GM19455 (cell line): ENCODE measurements around the gene ZNF365.
"Not testable (repeated sequence)": the region's sequence is repeated elsewhere in the genome, so short reads cannot be mapped to it uniquely, and the experiment has no call there.

Experiments used
- ATAC-seq: cut with Tn5 transposase; IDR thresholded peaks from one replicate; pipeline ENCODE4 v1.9.1; 2021; ENCODE audit not compliant: unreplicated experiment

The ZNF365 gene

DNA sequence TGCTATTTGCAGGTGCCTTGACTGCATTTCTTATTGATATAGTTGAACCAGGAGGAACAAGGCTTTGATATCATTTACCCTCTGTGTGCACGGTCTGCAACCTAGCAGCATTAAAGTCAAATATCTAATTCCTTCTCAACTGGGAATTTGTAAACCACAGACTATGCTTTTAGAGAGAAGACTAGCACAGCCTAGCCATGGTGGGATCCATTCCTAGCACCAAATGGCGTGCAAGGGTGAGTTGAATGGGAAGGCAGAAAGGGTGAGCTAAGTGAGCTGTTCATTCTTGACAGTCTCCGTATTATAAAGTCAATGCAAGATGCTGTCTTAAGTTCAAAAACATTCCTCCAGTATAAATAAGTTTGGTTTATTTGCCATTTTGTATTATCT, 2.9 kb downstream of the ZNF365 start:
- ATAC-seq, result no peak

GRCh38 chr10:62377966-62378365, 3.8 kb downstream of the ZNF365 start:
- no peak for ATAC-seq

DNA sequence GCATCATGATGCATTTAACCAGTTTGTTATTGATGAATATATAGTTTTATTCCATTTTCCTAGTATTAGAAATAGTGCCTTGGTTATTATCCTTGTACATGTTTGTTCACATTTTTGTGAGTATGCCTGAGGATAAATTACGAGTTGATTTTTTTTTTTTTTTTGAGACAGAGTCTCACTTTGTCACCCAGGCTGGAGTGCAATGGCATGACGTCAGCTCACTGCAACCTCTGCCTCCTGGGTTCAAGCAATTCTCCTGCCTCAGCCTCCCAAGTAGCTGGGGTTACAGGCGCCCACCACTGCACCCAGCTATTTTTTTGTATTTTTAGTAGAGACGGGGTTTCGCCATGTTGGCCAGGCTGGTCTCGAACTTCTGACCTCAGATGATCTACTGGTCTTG, 4.7 kb downstream of the ZNF365 start:
- not testable (repeated sequence) for ATAC-seq

DNA sequence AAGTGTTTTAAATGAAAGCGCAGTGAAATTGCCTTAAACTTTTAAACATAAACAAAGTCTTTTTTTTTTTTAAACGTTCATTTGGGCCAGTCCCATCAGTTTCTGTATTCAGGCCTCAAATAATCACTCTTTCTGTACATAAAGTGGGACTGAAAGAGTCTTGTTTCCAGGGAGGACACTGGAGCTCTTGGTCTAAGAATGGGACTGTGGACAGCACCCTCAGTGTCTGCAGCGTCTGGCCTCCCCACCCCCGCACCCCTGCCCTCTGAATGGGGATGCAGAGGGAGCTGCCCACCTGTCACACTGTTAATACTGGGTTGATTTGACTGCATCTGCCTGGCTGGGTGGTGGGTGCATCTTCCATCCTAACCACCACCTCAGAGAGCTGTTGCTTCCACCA, 5.2 kb downstream of the ZNF365 start:
- no peak for ATAC-seq

DNA sequence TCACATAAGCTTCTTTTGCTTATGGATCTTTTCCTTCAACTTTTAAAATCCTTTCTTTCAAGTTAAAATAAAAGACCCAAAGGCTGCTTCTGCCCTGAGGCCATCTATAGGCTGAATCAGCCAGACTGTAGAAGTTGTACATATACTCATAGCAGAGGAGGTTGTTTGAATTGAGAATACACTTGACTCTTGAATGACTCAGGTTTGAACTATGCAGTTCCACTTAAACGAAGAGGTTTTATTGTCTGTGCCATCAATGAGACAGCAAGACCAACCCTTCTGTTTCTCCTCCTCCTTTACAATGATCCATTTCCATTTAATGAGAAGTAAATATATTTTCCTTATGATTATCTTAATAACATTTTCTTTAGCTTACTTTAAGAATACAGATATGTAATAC, 5.8 kb downstream of the ZNF365 start:
- ATAC-seq, result no peak

DNA sequence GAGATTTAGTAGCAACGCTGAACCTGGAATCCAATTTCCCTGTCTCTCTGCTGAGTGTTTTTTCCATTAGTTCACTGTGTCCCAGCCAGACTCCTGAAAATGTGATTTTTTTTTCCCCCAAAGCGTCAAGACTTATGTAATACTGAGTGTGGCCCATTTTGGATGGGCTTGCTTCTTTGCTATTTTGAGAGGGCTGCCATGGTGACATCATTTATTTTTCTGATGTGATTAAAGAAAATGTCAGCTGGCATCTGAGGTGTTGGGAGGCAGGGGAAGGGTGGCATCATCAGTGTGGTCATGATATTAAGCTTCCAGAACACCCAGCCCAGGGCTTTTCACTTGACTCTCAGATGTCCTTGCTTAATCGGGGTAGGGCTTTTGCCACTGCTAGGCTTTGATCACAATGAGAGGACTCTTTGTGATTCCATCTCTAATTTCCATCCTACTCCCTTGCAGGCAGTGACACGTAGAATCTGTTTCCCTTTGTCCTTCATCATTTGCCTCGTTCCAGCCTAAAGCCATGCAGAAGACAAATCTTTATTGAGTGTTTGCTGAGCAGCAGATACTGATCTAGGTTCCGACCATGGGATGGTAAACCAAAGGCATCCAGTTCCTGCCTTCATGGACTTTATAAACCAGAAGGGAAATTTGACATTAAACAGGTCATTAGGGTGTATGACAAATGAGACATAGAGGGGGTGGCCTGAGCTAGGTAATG, 7.4 kb downstream of the ZNF365 start:
- no peak for ATAC-seq

GRCh38 chr10:62382831-62383230, 8.7 kb downstream of the ZNF365 start:
- no peak for ATAC-seq

DNA sequence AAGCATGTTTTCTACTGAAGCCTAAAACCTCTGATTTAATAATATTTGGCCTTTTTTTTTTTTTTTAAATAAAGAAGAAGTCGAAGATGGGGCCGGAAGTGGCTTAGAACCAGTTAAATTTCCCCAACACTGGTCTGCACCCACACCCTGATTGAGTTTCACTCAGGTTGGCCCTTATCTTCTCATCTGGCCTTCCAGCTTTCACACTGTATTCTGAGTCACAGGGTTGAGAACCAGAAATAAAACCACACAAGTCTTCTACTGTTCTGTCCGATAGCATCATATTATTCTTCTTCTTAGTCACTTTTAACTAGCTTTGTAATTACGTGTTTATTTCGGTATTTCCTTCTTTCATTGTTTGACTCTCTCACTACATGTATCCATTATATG, 9.9 kb downstream of the ZNF365 start:
- ATAC-seq, result no peak

- no peak for ATAC-seq
These were observed 10.4 kb downstream of the ZNF365 start for GRCh38 chr10:62384447-62385081.

- ATAC-seq, result no peak
These were observed 12.5 kb downstream of the ZNF365 start for GRCh38 chr10:62386356-62387320.

- no peak for ATAC-seq
These were observed 14.2 kb downstream of the ZNF365 start for GRCh38 chr10:62388328-62388727.

- no peak for ATAC-seq
These were observed 16.5 kb downstream of the ZNF365 start for GRCh38 chr10:62390497-62391176.

DNA sequence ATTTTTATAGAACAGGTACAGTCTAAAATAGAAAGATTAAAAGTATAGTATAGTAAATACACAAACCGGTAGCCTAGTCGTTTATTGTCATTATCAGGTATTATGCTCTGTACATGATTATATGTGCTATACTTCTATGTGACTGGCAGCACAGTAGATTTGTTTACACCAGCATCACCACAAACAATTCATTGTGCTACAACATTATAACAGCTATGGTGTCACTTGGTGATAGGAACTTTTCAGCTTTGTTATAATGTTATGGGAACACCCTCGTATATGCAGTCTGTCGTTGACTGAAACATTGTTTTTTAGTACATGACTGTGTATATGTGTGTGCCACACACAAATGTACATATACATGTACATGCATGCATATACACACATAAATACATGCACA, 19.1 kb downstream of the ZNF365 start:
- ATAC-seq, result no peak

GRCh38 chr10:62394556-62395018, 20.4 kb downstream of the ZNF365 start:
- no peak for ATAC-seq

GRCh38 chr10:62395892-62396291, 21.7 kb downstream of the ZNF365 start:
- no peak for ATAC-seq

DNA sequence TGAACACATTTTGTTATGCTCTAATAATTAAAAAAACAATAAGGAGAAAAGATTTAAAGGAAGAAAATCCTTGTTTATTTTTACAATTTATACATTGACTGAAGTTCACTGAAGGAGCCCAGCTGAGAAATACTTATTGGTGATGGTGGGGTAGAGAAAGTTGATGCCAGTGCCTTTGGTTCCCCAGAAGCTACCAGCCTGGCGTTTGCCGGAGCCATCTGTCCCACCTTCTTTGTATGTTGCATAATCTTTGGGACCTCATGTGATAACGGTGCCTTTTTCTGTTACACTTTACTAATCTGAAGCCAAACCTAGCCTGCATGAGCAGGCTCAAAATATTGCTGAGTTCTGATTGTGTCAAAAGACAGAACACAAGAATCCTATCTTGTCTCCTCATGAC, 22.7 kb downstream of the ZNF365 start:
- no peak for ATAC-seq

DNA sequence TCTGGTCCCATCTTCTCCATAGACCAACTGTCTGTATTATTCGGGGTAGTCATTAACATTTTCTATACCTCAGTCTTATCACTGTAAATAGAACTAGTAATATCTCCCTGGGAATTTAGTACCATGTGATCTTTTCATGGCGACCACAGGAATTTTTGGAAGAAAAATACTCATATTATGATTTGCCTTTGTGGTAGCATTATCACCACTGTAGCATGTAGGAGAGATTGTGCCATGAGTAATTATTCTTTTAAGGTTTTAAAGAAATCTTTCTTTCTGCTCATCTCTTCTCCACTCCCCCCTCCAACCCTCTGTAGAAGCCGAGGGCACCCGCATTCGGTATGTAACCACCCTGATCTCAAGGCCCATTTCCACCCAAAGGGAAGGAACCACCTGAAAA, 25.0 kb downstream of the ZNF365 start:
- no peak for ATAC-seq

DNA sequence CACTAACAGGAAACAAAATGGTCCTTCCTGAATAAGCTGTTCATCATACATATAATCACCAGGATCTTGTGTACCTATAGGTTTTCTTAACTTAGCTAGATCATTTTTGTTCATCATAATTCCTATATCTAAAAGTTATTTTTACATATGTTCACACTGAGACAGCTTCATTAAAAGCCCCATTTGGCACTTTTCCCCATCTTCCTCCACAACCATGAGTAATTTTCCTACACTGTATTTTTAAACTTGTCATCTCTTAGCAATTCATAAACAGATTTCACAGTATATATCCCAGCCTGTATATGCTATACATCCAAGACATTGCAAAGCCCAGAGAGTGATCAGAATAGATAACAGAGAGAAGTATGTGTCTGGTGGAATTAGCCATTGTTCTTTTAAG, 28.3 kb downstream of the ZNF365 start:
- no peak for ATAC-seq

- ATAC-seq, result not testable (repeated sequence)
These were observed 36.4 kb downstream of the ZNF365 start for GRCh38 chr10:62410528-62410927.

DNA sequence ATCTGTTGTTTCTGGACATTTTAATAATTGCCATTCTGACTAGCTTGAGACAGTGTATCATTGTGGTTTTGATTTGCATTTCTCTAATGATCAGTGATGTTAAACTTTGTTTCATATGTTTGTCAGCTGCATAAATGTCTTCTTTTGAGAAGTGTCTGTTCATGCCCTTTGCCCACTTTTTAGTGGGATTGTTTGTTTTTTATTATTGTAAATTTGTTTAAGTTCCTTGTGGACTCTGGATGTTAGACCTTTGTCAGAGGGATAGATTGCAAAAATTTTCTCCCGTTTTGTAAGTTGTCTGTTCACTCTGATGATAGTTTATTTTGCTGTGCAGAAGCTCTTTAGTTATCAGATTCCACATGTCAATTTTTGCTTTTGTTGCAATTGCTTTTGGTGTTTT, 36.8 kb downstream of the ZNF365 start:
- not testable (repeated sequence) for ATAC-seq

DNA sequence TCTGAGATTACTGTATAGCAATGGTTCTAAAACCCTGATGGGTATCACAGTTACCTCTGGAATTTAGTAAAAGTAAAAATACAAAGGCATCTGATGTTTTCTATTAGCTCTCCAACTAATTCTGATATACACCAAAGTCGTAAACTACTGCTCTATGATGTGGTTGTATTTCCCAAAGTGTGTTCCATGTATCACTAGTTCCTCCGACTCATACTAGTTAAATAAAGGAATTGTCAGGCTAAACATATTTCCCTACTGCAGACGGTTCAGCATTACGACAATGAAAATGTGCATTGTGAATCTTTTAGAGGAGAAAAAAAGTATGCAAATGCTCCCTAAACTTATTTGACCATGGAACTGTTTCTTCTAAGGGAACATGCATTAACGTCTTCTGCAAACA, 38.9 kb downstream of the ZNF365 start:
- no peak for ATAC-seq
